NCI-H2227 treated with DMSO at 0.1 percent for 48 hours (cell line): ENCODE measurements around the gene ZNF212.
"Not testable (repeated sequence)": the region's sequence is repeated elsewhere in the genome, so short reads cannot be mapped to it uniquely, and the experiment has no call there.

Experiments
- DNase-seq: peaks from one replicate; lab custom pipeline; 2025; lab: John Stamatoyannopoulos, UW

ZNF212 gene

GRCh38 chr7:149252378-149252777, 12.9 kb downstream of the ZNF212 start:
- DNase-seq = no peak

- DNase-seq = no peak
These were observed 14.2 kb downstream of the ZNF212 start for GRCh38 chr7:149253665-149254064.

DNA sequence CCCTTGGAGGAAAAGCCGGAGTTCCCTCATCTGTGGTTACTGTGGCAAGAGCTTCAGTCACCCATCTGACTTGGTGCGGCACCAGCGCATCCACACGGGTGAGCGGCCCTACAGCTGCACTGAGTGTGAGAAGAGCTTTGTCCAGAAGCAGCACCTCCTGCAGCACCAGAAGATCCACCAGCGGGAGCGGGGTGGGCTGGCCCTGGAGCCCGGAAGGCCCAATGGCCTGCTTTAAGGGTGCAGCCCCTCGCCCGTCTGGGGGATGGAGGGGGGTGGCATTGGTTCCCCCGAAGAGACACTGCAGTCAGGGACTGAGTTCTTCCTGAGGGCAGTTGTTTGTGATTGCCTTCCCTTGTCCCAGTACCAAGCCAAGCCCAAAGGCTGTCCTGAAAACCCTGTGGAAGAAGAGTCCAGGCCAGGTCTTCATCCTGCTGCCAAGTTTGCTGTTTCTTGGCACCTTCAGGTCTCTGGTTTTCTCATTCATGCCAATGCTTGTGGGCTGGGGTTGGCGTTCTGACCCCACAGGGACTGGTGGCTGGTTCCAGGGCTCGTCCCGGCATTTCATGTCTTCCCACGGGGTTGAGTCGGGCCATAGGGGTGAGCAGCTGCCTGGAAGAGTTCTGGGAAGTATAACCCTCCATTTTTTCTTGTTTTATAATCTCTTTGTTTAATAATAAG, 14.9 kb downstream of the ZNF212 start:
- DNase-seq = no peak

DNA sequence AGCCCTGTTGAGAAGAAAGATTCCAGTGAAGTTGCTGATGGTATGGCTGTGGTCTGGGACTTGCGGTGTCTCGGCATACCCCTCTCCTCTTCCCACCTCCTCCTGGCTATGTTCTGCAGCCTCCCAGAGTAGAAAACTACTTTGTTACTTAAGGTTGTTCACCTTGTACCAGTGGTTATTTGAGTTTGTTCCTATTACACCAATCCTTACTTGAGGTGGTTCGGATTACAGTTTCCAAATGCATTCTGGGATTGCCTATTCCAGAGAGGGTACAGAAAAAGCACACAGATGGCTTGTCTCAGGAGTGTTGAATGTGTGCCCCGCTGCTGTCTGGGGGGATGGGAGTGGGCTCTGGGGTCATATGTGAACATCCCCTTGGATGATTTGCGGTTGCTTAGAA, 15.7 kb downstream of the ZNF212 start:
- DNase-seq = no peak

DNA sequence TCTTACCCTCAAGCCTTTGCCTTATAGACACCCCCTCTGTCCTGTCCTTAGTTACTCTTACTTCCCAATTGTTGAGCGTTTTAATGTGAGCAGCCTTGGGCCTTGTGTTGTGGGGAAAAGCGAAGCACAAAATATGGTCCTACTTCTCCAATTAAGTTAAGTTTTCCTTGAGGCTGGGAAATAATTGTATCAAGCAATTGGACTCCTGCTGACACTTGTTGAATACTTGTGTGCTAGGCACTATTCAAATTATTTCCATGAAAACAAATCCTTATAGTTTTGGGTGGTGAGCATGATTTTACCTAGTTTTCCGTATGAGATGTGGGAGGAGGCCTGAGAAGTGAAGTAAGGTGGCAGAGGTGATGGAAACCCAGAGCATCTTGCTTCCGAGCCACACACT, 17.1 kb downstream of the ZNF212 start:
- DNase-seq = no peak

GRCh38 chr7:149257146-149257545, 17.7 kb downstream of the ZNF212 start:
- no peak for DNase-seq

- peak; percentile 49 for DNase-seq
These were observed 21.9 kb downstream of the ZNF212 start for GRCh38 chr7:149261316-149261828.

- peak; percentile 67 for DNase-seq
These were observed 22.6 kb downstream of the ZNF212 start, which contains the start of gene ZNF783 for GRCh38 chr7:149261829-149262617. Gene ZNF783, plus strand, starts transcription at chr7:149262196. Its CDS starts 138 bp downstream, at chr7:149262334.

DNA sequence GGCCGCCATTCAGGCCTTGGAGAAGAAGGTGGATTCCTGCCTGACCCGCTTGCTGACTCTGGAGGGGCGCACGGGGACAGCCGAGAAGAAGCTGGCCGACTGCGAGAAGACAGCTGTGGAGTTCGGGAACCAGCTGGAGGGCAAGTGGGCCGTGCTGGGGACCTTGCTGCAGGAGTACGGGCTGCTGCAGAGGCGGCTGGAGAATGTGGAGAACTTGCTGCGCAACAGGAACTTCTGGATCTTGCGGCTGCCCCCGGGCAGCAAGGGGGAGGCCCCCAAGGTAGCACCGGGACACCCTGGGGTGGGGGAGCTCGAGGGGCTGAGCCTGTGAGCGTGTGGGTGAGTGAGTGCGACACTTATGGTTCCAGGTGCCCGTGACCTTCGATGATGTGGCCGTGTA, 27.0 kb downstream of the ZNF212 start:
- DNase-seq = no peak

DNA sequence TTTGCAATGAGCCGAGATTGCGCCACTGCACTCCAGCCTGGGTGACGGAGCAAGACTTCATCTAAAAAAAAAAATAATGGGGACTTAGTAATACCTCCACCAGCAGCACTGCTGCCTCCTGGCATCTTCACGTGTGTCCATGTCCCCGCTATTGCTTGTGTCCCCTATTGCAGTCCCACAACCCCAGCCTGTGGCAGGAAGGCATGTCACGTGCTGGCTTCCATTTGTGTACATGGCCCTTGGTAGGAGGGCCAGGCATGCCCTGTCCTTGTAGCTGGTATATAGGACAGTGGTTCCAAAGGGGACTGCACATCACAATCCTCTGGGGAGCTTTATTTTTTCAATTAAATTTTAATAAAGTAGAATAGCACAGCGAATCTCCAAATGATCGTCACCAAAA, 28.3 kb downstream of the ZNF212 start:
- no peak for DNase-seq

DNA sequence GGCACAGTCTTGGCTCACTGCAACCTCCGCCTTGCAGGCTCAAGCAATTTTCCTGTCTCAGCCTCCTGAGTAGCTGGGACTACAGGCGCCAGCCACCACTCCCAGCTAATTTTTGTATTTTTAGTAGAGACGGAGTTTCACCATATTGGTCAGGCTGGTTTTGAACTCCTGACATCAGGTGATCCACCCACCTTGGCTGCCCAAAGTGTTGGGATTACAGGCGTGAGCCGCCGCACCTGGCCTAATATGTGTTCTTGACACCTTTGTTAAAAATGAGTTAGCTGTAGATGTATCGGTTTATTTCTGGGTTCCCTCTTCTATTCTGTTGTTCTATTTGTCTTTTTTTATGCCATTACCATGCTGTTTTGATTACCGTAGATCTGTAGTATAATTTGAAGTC, 35.0 kb downstream of the ZNF212 start:
- not testable (repeated sequence) for DNase-seq

GRCh38 chr7:149277871-149278270, 38.4 kb downstream of the ZNF212 start:
- DNase-seq = no peak

GRCh38 chr7:149278396-149278795, 38.9 kb downstream of the ZNF212 start:
- no peak for DNase-seq

GRCh38 chr7:149279111-149279743, 39.8 kb downstream of the ZNF212 start:
- DNase-seq = no peak

DNA sequence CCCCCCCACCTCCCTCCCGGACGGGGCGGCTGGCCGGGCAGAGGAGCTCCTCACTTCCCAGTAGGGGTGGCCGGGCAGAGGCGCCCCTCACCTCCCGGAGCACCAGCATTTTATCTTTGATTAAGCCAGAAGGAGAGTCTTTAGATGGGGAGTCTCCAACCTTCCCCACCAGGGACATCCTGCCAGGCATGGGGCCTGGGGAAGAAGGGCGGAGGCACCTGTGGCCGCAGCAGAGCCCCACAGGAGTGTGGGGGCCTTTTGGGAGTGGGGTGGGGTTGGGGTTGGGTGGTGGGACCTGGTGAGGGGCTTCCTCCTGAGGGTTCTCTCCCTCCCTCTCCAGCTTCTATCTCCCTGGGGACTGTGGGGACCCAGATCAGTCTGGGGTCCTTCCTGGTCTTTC, 40.7 kb downstream of the ZNF212 start:
- no peak for DNase-seq

- no peak for DNase-seq
These were observed 41.4 kb downstream of the ZNF212 start for GRCh38 chr7:149280661-149281507.

DNA sequence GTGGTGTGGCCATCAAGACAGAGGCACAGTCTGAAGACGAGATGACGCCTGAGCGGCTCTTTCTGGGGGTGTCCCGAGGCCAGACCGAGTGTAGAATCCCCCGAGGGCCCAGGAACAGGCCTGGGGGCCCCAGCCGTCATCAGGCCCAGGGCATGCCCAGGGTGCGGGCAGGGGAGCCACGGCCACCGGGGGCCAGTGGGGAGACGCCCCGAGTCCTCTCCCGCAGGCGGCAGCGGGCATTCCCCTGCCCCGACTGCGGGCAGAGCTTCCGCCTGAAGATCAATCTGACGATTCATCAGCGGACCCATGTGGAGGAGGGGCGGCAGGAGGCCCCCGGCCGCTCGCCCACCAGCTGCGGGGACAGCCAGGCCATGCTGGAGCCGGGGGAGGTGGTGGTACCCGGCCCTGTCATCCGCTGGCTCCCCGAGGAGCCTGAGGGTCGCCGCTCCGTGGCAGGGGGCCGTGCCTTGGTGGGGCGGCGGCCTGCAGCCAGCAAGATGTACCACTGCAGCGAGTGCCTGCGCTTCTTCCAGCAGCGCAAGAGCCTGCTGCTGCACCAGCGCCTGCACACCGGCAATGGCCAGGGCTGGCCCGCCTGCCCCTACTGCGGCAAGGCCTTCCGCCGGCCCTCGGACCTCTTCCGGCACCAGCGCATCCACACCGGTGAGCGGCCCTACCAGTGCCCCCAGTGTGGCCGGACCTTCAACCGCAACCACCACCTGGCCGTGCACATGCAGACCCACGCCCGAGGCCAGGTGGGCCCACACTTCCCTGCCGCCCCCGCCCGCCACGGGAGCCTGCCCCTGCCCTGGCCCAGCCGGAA, 42.3 kb downstream of the ZNF212 start:
- DNase-seq = no peak

- no peak for DNase-seq
These were observed 42.8 kb downstream of the ZNF212 start for GRCh38 chr7:149282331-149282655.

- DNase-seq = no peak
These were observed 43.9 kb downstream of the ZNF212 start for GRCh38 chr7:149283321-149283720.

DNA sequence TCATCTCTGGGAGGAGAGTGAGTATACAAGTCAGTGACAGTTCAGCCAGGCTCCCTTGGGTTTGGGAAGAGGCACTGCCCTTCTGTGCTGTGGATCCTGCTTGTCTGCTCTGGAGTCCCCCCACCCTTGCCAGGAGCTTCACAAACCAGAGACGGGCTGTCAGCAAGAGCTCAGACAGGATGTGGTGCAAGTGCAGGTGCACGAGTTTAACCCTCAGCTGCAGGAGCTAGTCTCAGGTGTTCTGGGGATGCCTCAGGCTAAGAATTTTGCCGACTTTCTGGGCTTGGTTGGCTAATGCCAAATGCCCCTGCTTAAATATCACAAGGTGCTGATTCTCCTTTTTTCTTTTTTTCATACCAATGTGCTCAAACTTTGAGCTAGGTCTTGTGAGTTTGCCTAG, 44.9 kb downstream of the ZNF212 start:
- DNase-seq = no peak
